ENCODE measurements around the gene STARD13. TPM values are rescaled to one million over a fixed set of nuclear protein-coding genes. Genes with fewer than 3 reads are reported as not detected.

STARD13 gene
- total RNA-seq, 4 donors from 2014 or later: 36.8 to 65.6 (median 46.0) TPM

DNA sequence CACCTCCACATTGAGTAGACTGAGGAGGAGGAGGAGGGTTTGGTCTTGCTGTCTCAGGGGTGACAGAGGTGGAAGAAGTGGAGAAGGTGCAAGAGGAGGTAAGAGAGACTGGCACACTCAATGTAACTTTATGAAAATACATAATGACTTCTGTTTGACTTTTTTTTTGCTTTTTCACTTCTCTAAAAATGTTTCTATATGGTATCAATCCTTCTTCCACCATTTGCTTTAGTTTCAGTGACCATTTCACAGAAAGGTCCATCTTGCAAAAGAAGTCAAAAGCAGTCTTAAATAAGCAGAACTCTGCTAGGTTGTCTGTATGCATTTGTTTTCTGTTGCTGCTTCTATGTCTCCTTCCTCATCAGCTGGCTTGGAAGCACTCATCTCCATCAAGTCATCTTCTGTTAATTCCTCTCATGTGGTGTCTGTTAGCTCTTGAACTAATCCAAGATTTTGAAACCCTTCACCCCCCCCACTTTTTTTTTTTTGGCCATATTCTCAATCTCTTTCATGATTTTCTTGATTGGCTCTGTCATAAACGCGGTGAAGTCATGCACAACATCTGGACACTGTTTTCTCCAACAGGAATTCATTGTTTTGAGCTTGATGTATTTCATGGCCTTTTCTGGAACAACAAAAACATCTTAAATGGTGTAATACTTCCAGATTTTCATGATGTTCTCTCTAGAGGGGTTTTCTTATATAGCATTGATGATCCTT is 188.5 kb downstream of the STARD13 start:
- TF ChIP-seq, protein P1, sequence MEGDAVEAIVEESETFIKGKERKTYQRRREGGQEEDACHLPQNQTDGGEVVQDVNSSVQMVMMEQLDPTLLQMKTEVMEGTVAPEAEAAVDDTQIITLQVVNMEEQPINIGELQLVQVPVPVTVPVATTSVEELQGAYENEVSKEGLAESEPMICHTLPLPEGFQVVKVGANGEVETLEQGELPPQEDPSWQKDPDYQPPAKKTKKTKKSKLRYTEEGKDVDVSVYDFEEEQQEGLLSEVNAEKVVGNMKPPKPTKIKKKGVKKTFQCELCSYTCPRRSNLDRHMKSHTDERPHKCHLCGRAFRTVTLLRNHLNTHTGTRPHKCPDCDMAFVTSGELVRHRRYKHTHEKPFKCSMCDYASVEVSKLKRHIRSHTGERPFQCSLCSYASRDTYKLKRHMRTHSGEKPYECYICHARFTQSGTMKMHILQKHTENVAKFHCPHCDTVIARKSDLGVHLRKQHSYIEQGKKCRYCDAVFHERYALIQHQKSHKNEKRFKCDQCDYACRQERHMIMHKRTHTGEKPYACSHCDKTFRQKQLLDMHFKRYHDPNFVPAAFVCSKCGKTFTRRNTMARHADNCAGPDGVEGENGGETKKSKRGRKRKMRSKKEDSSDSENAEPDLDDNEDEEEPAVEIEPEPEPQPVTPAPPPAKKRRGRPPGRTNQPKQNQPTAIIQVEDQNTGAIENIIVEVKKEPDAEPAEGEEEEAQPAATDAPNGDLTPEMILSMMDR (IDR thresholded peaks at IDR 0.05): no peak
- TF ChIP-seq POLR2A (IDR thresholded peaks at IDR 0.05): no peak
- H3K27me3 ChIP-seq: no peaks in the 10 kb centered on the region
- intact Hi-C loops (cut with DNase I; ENCODE audit: low total_unique reads): no loop called here
- no peaks in the 10 kb centered on the region for H3K9me3 ChIP-seq
- no peak overlapping the region for H3K27ac ChIP-seq
- H3K4me3 ChIP-seq: no peak overlapping the region
- no peaks in the 10 kb centered on the region for H3K36me3 ChIP-seq
- no peaks in the 10 kb centered on the region for H3K4me1 ChIP-seq
- no peak for DNase-seq

DNA sequence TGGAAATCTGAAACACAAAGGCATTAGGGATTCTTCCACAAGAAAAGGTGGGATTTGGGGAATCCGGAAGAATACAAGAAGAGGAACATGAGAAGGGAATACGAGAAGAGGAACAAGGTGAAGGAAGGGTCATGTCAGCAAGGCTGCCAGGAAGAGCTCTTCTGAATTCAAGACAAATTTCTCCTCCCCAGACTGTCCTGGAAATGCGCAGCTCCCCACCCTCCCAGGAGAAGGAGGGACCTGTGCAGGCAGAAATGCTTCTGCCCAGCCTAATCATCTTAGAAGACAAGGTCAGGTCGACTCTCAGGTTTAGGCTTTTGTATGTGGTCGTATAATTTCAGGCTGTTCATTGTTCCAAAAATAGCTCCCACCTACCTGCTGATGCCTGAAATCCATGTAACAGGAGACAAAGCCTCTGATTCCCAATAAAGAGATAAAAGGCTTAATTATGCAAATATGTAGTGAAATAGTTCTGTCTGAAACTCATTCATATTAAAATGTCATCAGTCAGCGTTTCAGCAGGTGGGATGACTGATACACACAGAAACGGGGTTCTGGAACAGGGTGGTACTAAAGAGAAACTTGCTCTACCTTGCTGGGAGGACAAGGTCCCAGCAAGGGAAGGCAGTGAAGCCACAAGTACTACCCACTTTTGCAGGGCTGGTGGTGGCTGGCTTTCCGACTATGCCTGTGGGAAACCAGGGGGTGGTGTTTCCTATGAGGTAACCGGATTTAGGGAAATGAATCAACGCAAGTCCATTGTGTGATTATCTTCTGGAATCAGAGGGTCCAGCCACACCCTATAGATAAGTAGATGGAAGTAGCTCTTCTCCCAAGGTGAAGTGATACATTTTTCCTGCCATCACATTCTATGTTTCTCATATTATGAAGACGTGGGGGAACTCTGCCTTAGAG is 193.2 kb downstream of the STARD13 start:
- peak overlapping the region in 1 of 2 donors; percentile 55 for H3K27ac ChIP-seq
- H3K4me3 ChIP-seq: no peak overlapping the region
- DNase-seq: no peak
- intact Hi-C loops (cut with DNase I; ENCODE audit: low total_unique reads): no loop called here
- no peaks in the 10 kb centered on the region for H3K9me3 ChIP-seq
- no peak for TF ChIP-seq POLR2A (IDR thresholded peaks at IDR 0.05)
- TF ChIP-seq, protein P1 (IDR thresholded peaks at IDR 0.05): no peak
- no peaks in the 10 kb centered on the region for H3K36me3 ChIP-seq
- H3K27me3 ChIP-seq: no peaks in the 10 kb centered on the region
- H3K4me1 ChIP-seq: no peaks in the 10 kb centered on the region

DNA sequence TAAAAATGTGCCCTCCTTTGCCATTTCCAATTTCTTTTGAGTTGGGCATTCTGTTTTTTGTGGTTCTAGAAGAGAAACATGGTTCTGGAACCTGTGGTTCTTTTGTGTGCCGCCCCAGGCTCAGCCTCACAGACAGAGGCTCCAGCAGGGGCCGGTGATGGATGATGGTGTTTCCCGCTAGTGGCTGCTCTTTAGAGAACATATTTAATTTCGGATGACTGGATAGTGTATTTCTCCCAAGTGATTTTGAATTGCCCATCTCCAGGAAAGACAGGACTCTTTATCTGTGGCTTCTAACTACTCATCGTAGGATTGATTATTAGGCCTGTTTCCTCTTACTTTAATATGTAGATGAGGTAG is 194.2 kb downstream of the STARD13 start:
- Histone ChIP-seq H3K4me1 (no peaks in the 10 kb centered on the region), H3K27ac (peak overlapping the region in 1 of 2 donors; percentile 55), H3K27me3 (no peaks in the 10 kb centered on the region), H3K36me3 (no peaks in the 10 kb centered on the region), H3K4me3 (no peak overlapping the region), H3K9me3 (no peaks in the 10 kb centered on the region)
- TF ChIP-seq POLR2A (IDR thresholded peaks at IDR 0.05): no peak
- TF ChIP-seq, protein P1 (IDR thresholded peaks at IDR 0.05): no peak
- intact Hi-C loops (cut with DNase I; ENCODE audit: low total_unique reads): no loop called here
- no peak for DNase-seq

DNA sequence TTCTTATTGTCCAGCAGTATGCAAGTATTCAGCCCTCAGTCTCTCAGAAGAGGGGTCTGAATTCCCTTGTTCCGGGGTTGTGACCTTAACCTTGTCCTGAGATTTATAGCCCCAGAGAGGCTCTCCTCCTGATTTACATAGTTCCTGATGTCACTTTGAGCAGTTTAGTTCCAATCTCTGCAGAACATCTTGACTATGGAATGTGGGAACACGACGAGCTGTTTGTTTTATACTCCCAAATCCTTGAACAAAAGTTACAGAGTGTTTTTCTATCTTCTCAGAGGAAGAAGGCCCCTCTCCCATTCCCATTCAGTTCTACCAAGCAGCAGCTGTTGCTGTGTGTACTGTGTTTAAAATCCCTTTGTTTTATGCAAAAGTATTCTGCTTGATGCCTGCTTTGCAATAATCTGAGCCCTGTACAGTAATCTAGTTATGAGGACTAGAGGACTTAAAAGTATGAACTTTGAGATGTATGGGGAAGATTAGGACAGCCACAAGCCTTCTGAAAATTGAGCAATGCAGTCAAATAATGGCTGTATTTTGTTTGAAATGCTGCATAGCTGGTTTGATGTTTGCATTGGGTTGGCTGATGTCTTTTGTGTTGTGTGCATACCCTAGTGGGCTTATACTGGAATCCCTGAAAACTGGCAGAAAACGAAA is 194.7 kb downstream of the STARD13 start:
- intact Hi-C loops (cut with DNase I; ENCODE audit: low total_unique reads): no loop called here
- H3K4me3 ChIP-seq: no peak overlapping the region
- peak overlapping the region; percentile 41 to 55 for H3K27ac ChIP-seq
- TF ChIP-seq, protein P1 (IDR thresholded peaks at IDR 0.05): no peak
- no peak for DNase-seq
- no peaks in the 10 kb centered on the region for H3K27me3 ChIP-seq
- no peaks in the 10 kb centered on the region for H3K36me3 ChIP-seq
- no peaks in the 10 kb centered on the region for H3K4me1 ChIP-seq
- no peaks in the 10 kb centered on the region for H3K9me3 ChIP-seq
